B cell (primary cell): Measurements from ENCODE around the gene RNASE4. TPM values are rescaled to one million over a fixed set of nuclear protein-coding genes. Genes with fewer than 3 reads are reported as not detected.

ENCODE experiments used
- ATAC-seq: fragments of 200-7000 bp; cut with Tn5 transposase; one replicate; pipeline ENCODE4 v1.10.0; 2021; ENCODE audit warnings: low read depth, mild to moderate bottlenecking, moderate number of reproducible peaks, moderate library complexity
- CTCF ChIA-PET: fragments of 350-600 bp; sonication (Branson Sonifier 250); formaldehyde crosslinking; loops from one replicate; lab custom pipeline; 2021; ENCODE audit warnings: antibody characterized with exemption, inconsistent platforms; lab: Charles Lee
- POLR2A ChIA-PET: fragments of 350-600 bp; sonication (Branson Sonifier 250); formaldehyde crosslinking; loops from one replicate; lab custom pipeline; 2021; ENCODE audit warnings: antibody characterized with exemption; lab: Charles Lee
- DNase-seq: peaks from one replicate; pipeline ENCODE4 v3.0.0; 2013
- H2AFZ ChIP-seq: 2 replicates; pipeline ENCODE4 v1.6.1; 2012; ENCODE audit warnings: mild to moderate bottlenecking, low read depth, low read length; ENCODE audit not compliant: insufficient read depth, poor library complexity, severe bottlenecking
- H3K27ac ChIP-seq, 2 donors: 1 replicate in 1 of 2; 2 replicates in 1 of 2; pipeline ENCODE4 v1.5.1; 2012 to 2013; ENCODE audit warnings: low read length in 2 of 2, mild to moderate bottlenecking in 2 of 2, moderate library complexity in 1 of 2
- H3K27me3 ChIP-seq, 4 experiments: fragments of 200-600 bp in 1 of 4; sonication (generic) in 1 of 4; replicated peaks in 1 of 4; 1 replicate in 2 of 4; 2 replicates in 2 of 4; pipeline versions ENCODE4 v1.6.1 to v1.7.0; 2013 to 2016; ENCODE audit warnings: low read length in 3 of 4, mild to moderate bottlenecking in 2 of 4, mixed read lengths in 1 of 4, moderate library complexity in 1 of 4; ENCODE audit not compliant: insufficient read depth in 4 of 4, control insufficient read depth in 3 of 4; ENCODE audit errors: control extremely low read depth in 1 of 4
- H3K36me3 ChIP-seq, 2 experiments: replicated peaks in 1 of 2; 1 replicate in 1 of 2; 2 replicates in 1 of 2; pipeline versions ENCODE4 v1.6.1 to v1.7.1; 2013; ENCODE audit warnings: low read length in 1 of 2; ENCODE audit not compliant: insufficient read depth in 2 of 2, control insufficient read depth in 1 of 2; ENCODE audit errors: control extremely low read depth in 1 of 2, extremely low read depth in 1 of 2
- H3K4me1 ChIP-seq, 2 donors: fragments of 200-600 bp in 1 of 2; sonication (generic) in 1 of 2; 1 replicate in 1 of 2; 2 replicates in 1 of 2; pipeline versions ENCODE4 v1.5.1 to v1.6.1; 2013 to 2017; ENCODE audit warnings: low read length in 2 of 2; ENCODE audit not compliant: control insufficient read depth in 2 of 2, insufficient read depth in 2 of 2
- H3K4me2 ChIP-seq: replicated peaks from 2 replicates; pipeline ENCODE3; 2012; ENCODE audit warnings: mild to moderate bottlenecking, low read depth, low read length; ENCODE audit not compliant: poor library complexity, severe bottlenecking
- H3K4me3 ChIP-seq, 5 experiments: fragments of 200-600 bp in 1 of 5; sonication (generic) in 1 of 5; 1 replicate in 3 of 5; 2 replicates in 2 of 5; pipeline versions ENCODE4 v1.5.1 to v1.7.0; 2011 to 2016; ENCODE audit warnings: low read length in 4 of 5, mild to moderate bottlenecking in 4 of 5, low read depth in 2 of 5, control low read depth in 1 of 5, moderate library complexity in 1 of 5; ENCODE audit not compliant: insufficient read depth in 1 of 5; ENCODE audit errors: control extremely low read depth in 1 of 5, extremely low read depth in 1 of 5
- H3K79me2 ChIP-seq: fragments of 200-600 bp; sonication (generic); one replicate; pipeline ENCODE4 v1.6.0; 2016; ENCODE audit warnings: low read length; ENCODE audit not compliant: control insufficient read depth, insufficient read depth
- H3K9ac ChIP-seq: fragments of 200-600 bp; sonication (generic); 2 replicates; pipeline ENCODE4 v1.6.1; 2017; ENCODE audit warnings: mild to moderate bottlenecking, low read length, moderate library complexity
- H3K9me3 ChIP-seq, 3 donors: one replicate each; pipeline versions ENCODE4 v1.6.1 to v1.7.1; 2013; ENCODE audit warnings: low read length in 2 of 3; ENCODE audit not compliant: control insufficient read depth in 2 of 3, insufficient read depth in 1 of 3; ENCODE audit errors: control extremely low read depth in 1 of 3
- H4K20me1 ChIP-seq: 2 replicates; pipeline ENCODE4 v1.6.0; 2012; ENCODE audit warnings: mild to moderate bottlenecking, low read length; ENCODE audit not compliant: insufficient read depth, control insufficient read depth, poor library complexity, severe bottlenecking
- H3K27ac Mint-ChIP-seq: one replicate; pipeline ENCODE4 v1.8.0; 2021; ENCODE audit warnings: mixed read lengths
- H3K27me3 Mint-ChIP-seq: one replicate; pipeline ENCODE4 v1.8.0; 2021; ENCODE audit warnings: mixed read lengths
- H3K4me1 Mint-ChIP-seq: one replicate; pipeline ENCODE4 v1.8.0; 2021; ENCODE audit warnings: mixed read lengths
- H3K4me3 Mint-ChIP-seq: one replicate; pipeline ENCODE4 v1.8.0; 2021; ENCODE audit warnings: mixed read lengths
- H3K9me3 Mint-ChIP-seq: one replicate; pipeline ENCODE4 v1.8.0; 2022; ENCODE audit warnings: mixed read lengths; ENCODE audit not compliant: insufficient read depth
- CTCF ChIP-seq: fragments of 200-600 bp; IDR thresholded peaks from one replicate; pipeline ENCODE4 v1.8.0; 2022; ENCODE audit warnings: antibody characterized with exemption, mild to moderate bottlenecking
- EZH2 ChIP-seq: IDR thresholded peaks from 2 replicates; pipeline ENCODE4 v1.6.1; 2012; ENCODE audit warnings: borderline replicate concordance, low read depth, mild to moderate bottlenecking, moderate library complexity, low read length; ENCODE audit not compliant: insufficient read depth, poor library complexity, severe bottlenecking
- WGBS: methylation state at CpG from one replicate; pipeline ENCODE4 v1.1.5; 2013; ENCODE audit warnings: missing lambda C conversion rate; ENCODE audit not compliant: insufficient coverage; 5-methylcytosine and 5-hydroxymethylcytosine counted together
- intact Hi-C: fragments of 100-400 bp; cut with micrococcal nuclease; formaldehyde crosslinking; loops from one replicate; pipeline ENCODE4 v1.10.0; 2022
- polyA plus RNA-seq: library from polyadenylated mRNA; depleted of rRNA; stranded (reverse); fragments of >200 nt; gene quantifications from 2 replicates; pipeline ENCODE4 v1.2.3, GENCODE V29; 2012
- total RNA-seq, 2 donors: library from RNA; stranded (reverse); fragments of 120-200 nt in 1 of 2; gene quantifications; 1 replicate in 1 of 2; 2 replicates in 1 of 2; pipeline versions ENCODE4 v1.2.3 to v1.2.4, GENCODE V29; 2013 to 2022

RNASE4 gene
- total and polyA plus RNA-seq, 2 donors (not counting 1 experiment from before 2014, with no cell fraction given) = 1.8 TPM

- no peaks in the 10 kb centered on the region for H4K20me1 ChIP-seq
- Mint-ChIP-seq H3K9me3 (peaks cover 3% of the 10 kb centered on the region), H3K4me1 (peaks cover 46% of the 10 kb centered on the region), H3K27ac (peak overlapping the region; percentile 80), H3K27me3 (no peaks in the 10 kb centered on the region), H3K4me3 (peak overlapping the region; percentile 8)
- ATAC-seq = no peak
- no peak for TF ChIP-seq EZH2
- TF ChIP-seq CTCF = no peak
- peak overlapping the region; percentile 52 for H2AFZ ChIP-seq
- no peak for DNase-seq
- WGBS = 40% methylated on average over 1 of the region's 2 CpGs
- ChIA-PET POLR2A (no interaction called here), CTCF (interaction anchor here (0.9 to 3.8 kb wide), 4 partner anchors 12 to 143 kb away, joined by 3 to 15 read pairs (median 9); no protein-coding TSS in a partner anchor)
- peak overlapping the region in 1 of 2 donors; percentile 51 for H3K27ac ChIP-seq
- no peak overlapping the region for H3K4me3 ChIP-seq
- H3K9ac ChIP-seq = no peak overlapping the region
- peaks cover 0 to 8% (median 2%) of the 10 kb centered on the region in 3 donors for H3K9me3 ChIP-seq
- H3K27me3 ChIP-seq = no peaks in the 10 kb centered on the region
- no peaks in the 10 kb centered on the region for H3K79me2 ChIP-seq
- H3K4me2 ChIP-seq = peak overlapping the region; percentile 24
- no peaks in the 10 kb centered on the region for H3K36me3 ChIP-seq
- intact Hi-C loops = no loop called here
- H3K4me1 ChIP-seq = peaks cover 16 to 51% of the 10 kb centered on the region in 2 donors
Observed at GRCh38 chr14:20712904-20713303, 28.5 kb downstream of the RNASE4 start.

GRCh38 chr14:20714593-20715250 lies 30.4 kb downstream of the RNASE4 start:
- Mint-ChIP-seq H3K27me3 (no peaks in the 10 kb centered on the region), H3K4me3 (peak overlapping the region; percentile 59), H3K9me3 (peaks cover 3% of the 10 kb centered on the region), H3K27ac (peak overlapping the region; percentile 97), H3K4me1 (peaks cover 60% of the 10 kb centered on the region)
- Histone ChIP-seq H4K20me1 (no peaks in the 10 kb centered on the region), H3K9me3 (peaks cover 0 to 11% (median 0%) of the 10 kb centered on the region in 3 donors), H3K27ac (peak overlapping the region; percentile 86 to 87), H3K9ac (peak overlapping the region; percentile 9), H3K36me3 (no peaks in the 10 kb centered on the region), H3K4me3 (peak overlapping the region in 1 of 5 experiments; percentile 27), H3K4me1 (peaks cover 23 to 66% of the 10 kb centered on the region in 2 donors), H2AFZ (peak overlapping the region; percentile 34), H3K79me2 (no peaks in the 10 kb centered on the region), H3K27me3 (no peaks in the 10 kb centered on the region), H3K4me2 (peak overlapping the region; percentile 56)
- ATAC-seq (no peak), DNase-seq (no peak)
- ChIA-PET POLR2A (interaction anchor here (0.5 to 1.6 kb wide), 4 partner anchors 64 to 398 kb away, joined by 4 to 9 read pairs (median 4); partner anchors contain the start of gene RNASE6), CTCF (interaction anchor here (0.7 to 2.8 kb wide), 12 partner anchors 10 to 159 kb away, joined by 3 to 12 read pairs (median 4); no protein-coding TSS in a partner anchor)
- intact Hi-C loops = loop anchor here (2.0 kb wide), 1 partner anchor 68 kb away; no protein-coding TSS in a partner anchor
- TF ChIP-seq EZH2 (no peak), CTCF (no peak)
- 58% methylated on average over 1 of the region's 4 CpGs for WGBS
